Mesenchymal stem cell (in vitro differentiated cells and primary cell): Measurements from ENCODE around the gene PER2.
"Not testable (repeated sequence)": the region's sequence is repeated elsewhere in the genome, so short reads cannot be mapped to it uniquely, and the experiment has no call there.

Experiments
- DNase-seq: peaks from one replicate; pipeline ENCODE4 v3.0.0-alpha.2; 2013
- H2AFZ ChIP-seq: one replicate; pipeline ENCODE4 v1.6.1; 2013; ENCODE audit warnings: low read depth, mild to moderate bottlenecking, control low read depth, inconsistent platforms, low read length, moderate library complexity
- H2AK5ac ChIP-seq: 2 replicates; pipeline ENCODE4 v1.6.1; 2013; ENCODE audit warnings: low read length, moderate library complexity, mild to moderate bottlenecking, inconsistent platforms; ENCODE audit not compliant: severe bottlenecking
- H2BK120ac ChIP-seq: one replicate; pipeline ENCODE4 v1.6.1; 2013; ENCODE audit warnings: low read depth, mild to moderate bottlenecking, inconsistent platforms, low read length, moderate library complexity
- H2BK12ac ChIP-seq, 2 experiments: one replicate each; pipeline ENCODE4 v1.6.1; 2013; ENCODE audit warnings: inconsistent platforms in 2 of 2, low read length in 2 of 2, mild to moderate bottlenecking in 2 of 2, moderate library complexity in 2 of 2, control low read depth in 1 of 2
- H2BK15ac ChIP-seq: one replicate; pipeline ENCODE4 v1.6.1; 2013; ENCODE audit warnings: mild to moderate bottlenecking, low read depth, inconsistent platforms; ENCODE audit not compliant: poor library complexity, severe bottlenecking
- H2BK5ac ChIP-seq: 2 replicates; pipeline ENCODE4 v1.6.1; 2013; ENCODE audit warnings: low read depth, mild to moderate bottlenecking, low read length, control low read depth, inconsistent platforms; ENCODE audit not compliant: poor library complexity, severe bottlenecking
- H3K14ac ChIP-seq, 2 experiments: one replicate each; pipeline ENCODE4 v1.6.1; 2013; ENCODE audit warnings: inconsistent platforms in 2 of 2, low read length in 2 of 2, control low read depth in 1 of 2, mild to moderate bottlenecking in 1 of 2, moderate library complexity in 1 of 2
- H3K18ac ChIP-seq, 2 experiments: one replicate each; pipeline ENCODE4 v1.6.1; 2013; ENCODE audit warnings: inconsistent platforms in 2 of 2, low read length in 2 of 2, control low read depth in 1 of 2, low read depth in 1 of 2, mild to moderate bottlenecking in 1 of 2
- H3K23ac ChIP-seq, 2 experiments: one replicate each; pipeline ENCODE4 v1.6.1; 2013; ENCODE audit warnings: inconsistent platforms in 2 of 2, low read length in 2 of 2, mild to moderate bottlenecking in 2 of 2, moderate library complexity in 2 of 2, control low read depth in 1 of 2
- H3K27ac ChIP-seq: 2 replicates; pipeline ENCODE4 v1.5.1; 2013; ENCODE audit warnings: mild to moderate bottlenecking, moderate library complexity, low read length, control low read depth, inconsistent platforms; ENCODE audit not compliant: poor library complexity, severe bottlenecking
- H3K27me3 ChIP-seq, 2 experiments: 2 replicates each; pipeline versions ENCODE4 v1.6.1 to v1.7.0; 2013; ENCODE audit warnings: low read length in 2 of 2, mild to moderate bottlenecking in 2 of 2, moderate library complexity in 2 of 2, control low read depth in 1 of 2, inconsistent platforms in 1 of 2; ENCODE audit not compliant: control insufficient read depth in 1 of 2, insufficient read depth in 1 of 2
- H3K36me3 ChIP-seq, 2 experiments: 2 replicates each; pipeline versions ENCODE4 v1.6.1 to v1.7.0; 2013; ENCODE audit warnings: low read length in 2 of 2, control low read depth in 1 of 2, inconsistent platforms in 1 of 2, low read depth in 1 of 2, mild to moderate bottlenecking in 1 of 2; ENCODE audit not compliant: insufficient read depth in 2 of 2, control insufficient read depth in 1 of 2
- H3K4ac ChIP-seq, 2 experiments: one replicate each; pipeline ENCODE4 v1.6.1; 2013; ENCODE audit warnings: inconsistent platforms in 2 of 2, low read length in 2 of 2, mild to moderate bottlenecking in 2 of 2, moderate library complexity in 2 of 2, control low read depth in 1 of 2, low read depth in 1 of 2
- H3K4me1 ChIP-seq: 2 replicates; pipeline ENCODE4 v1.6.1; 2013; ENCODE audit warnings: low read depth, low read length, control low read depth; ENCODE audit not compliant: control insufficient read depth, insufficient read depth
- H3K4me2 ChIP-seq: 2 replicates; pipeline ENCODE4 v1.6.1; 2013; ENCODE audit warnings: low read length, mild to moderate bottlenecking, inconsistent platforms; ENCODE audit not compliant: poor library complexity, severe bottlenecking
- H3K4me3 ChIP-seq, 2 experiments: 2 replicates each; pipeline versions ENCODE4 v1.5.1 to v1.7.0; 2013; ENCODE audit warnings: low read length in 2 of 2, mild to moderate bottlenecking in 2 of 2, control low read depth in 1 of 2, low read depth in 1 of 2; ENCODE audit not compliant: insufficient read depth in 1 of 2
- H3K79me1 ChIP-seq: replicated peaks from 2 replicates; pipeline ENCODE4 v1.6.1; 2013; ENCODE audit warnings: mild to moderate bottlenecking, control low read depth, low read length, inconsistent platforms; ENCODE audit not compliant: poor library complexity, severe bottlenecking
- H3K9ac ChIP-seq: 2 replicates; pipeline ENCODE4 v1.7.0; 2013; ENCODE audit warnings: mild to moderate bottlenecking, low read length, moderate library complexity
- H3K9me3 ChIP-seq: 2 replicates; pipeline ENCODE4 v1.7.0; 2013; ENCODE audit warnings: mild to moderate bottlenecking, low read length; ENCODE audit not compliant: control insufficient read depth
- H4K8ac ChIP-seq: one replicate; pipeline ENCODE4 v1.6.1; 2013; ENCODE audit warnings: inconsistent platforms, mild to moderate bottlenecking, low read length, moderate library complexity
- H4K91ac ChIP-seq: one replicate; pipeline ENCODE4 v1.6.1; 2013; ENCODE audit warnings: mild to moderate bottlenecking, low read length, inconsistent platforms
- WGBS: methylation state at CpG from one replicate; pipeline ENCODE4 v1.1.7; 2013; ENCODE audit warnings: mixed read lengths; 5-methylcytosine and 5-hydroxymethylcytosine counted together

PER2 gene

DNA sequence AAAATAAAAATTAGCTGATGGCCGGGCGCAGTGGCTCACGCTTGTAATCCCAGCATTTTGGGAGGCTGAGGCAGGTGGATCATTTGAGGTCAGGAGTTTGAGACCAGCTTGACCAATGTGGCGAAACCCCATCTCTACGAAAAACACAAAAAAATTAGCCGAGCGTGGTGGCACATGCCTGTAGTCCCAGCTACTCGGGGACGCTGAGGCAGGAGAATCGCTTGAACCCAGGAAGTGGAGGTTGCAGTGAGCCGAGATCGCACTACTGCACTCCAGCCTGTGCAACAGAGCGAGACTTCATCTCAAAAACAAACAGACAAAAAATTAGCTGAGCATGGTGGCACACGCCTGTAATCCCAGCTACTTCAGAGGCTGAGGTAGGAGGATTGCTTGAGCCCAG, 22.3 kb upstream of the PER2 start:
- H3K36me3 ChIP-seq, H4K8ac ChIP-seq, H3K14ac ChIP-seq, H2BK120ac ChIP-seq, H3K4ac ChIP-seq, H2BK15ac ChIP-seq, H3K79me1 ChIP-seq, H3K4me2 ChIP-seq, H2BK5ac ChIP-seq, DNase-seq, H2AFZ ChIP-seq, H3K9me3 ChIP-seq, H3K9ac ChIP-seq, H3K4me1 ChIP-seq, H3K18ac ChIP-seq, H2AK5ac ChIP-seq, H4K91ac ChIP-seq, H2BK12ac ChIP-seq, H3K23ac ChIP-seq, H3K27ac ChIP-seq, H3K4me3 ChIP-seq: not testable (repeated sequence)
- peaks cover 11 to 13% of the 10 kb centered on the region in 2 experiments for H3K27me3 ChIP-seq
- WGBS: 94% methylated on average over 14 of the region's 14 CpGs

DNA sequence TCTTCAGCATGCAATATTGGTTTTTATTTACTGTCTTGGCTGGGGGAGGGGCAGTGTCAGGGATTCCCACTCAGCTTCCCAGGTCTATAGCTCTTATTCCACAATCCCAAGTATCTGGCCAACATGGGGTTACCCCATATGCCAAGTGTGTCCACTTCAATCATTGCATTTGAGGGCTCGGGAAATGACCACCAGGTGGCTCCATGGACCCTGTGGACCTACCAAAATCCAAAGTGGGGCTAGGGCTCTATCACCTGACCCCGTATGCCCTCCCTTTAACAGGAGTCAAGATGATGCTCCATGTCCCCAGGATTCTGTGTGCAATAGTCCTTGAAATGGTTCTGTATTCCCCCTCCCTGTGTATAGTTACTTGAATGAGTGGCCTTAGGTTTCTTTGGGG, 19.8 kb upstream of the PER2 start:
- Histone ChIP-seq H3K27ac (no peak overlapping the region), H3K4me3 (no peak overlapping the region), H2BK5ac (no peak overlapping the region), H2BK15ac (no peak overlapping the region), H2AFZ (no peak overlapping the region), H3K23ac (no peak overlapping the region), H2BK12ac (no peak overlapping the region), H2AK5ac (no peak overlapping the region), H3K4me2 (no peak overlapping the region), H3K18ac (no peak overlapping the region), H3K14ac (no peak overlapping the region), H3K9me3 (no peaks in the 10 kb centered on the region), H3K4ac (no peak overlapping the region), H2BK120ac (no peak overlapping the region), H3K79me1 (no peaks in the 10 kb centered on the region), H3K27me3 (peaks cover 10 to 27% of the 10 kb centered on the region in 2 experiments), H3K36me3 (no peaks in the 10 kb centered on the region), H3K4me1 (no peaks in the 10 kb centered on the region), H3K9ac (no peak overlapping the region), H4K8ac (no peak overlapping the region), H4K91ac (no peak overlapping the region)
- DNase-seq: no peak
- WGBS: 63% methylated on average over 2 of the region's 2 CpGs

DNA sequence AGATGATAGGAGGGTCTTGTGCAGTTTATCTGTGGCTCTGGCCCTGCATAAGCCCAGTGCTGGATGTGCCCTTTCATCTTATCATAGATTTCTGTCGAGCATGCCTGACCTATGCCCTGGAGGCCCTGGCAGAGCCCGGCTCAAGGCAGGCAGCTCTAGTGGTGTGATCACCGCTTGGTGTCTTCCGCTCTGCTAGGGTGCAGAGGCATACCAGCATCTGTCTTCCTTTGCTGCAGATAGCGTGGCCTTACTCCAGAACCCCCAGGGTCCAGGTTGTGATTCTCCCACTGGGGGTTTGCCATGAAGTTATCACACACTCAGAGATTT, 18.2 kb upstream of the PER2 start:
- H2BK12ac ChIP-seq: no peak overlapping the region
- H3K23ac ChIP-seq: no peak overlapping the region
- no peaks in the 10 kb centered on the region for H3K4me1 ChIP-seq
- H2BK120ac ChIP-seq: no peak overlapping the region
- H2AFZ ChIP-seq: no peak overlapping the region
- no peak overlapping the region for H2AK5ac ChIP-seq
- H3K27ac ChIP-seq: no peak overlapping the region
- H3K4me2 ChIP-seq: no peak overlapping the region
- no peaks in the 10 kb centered on the region for H3K79me1 ChIP-seq
- H3K9ac ChIP-seq: no peak overlapping the region
- no peak overlapping the region for H3K4me3 ChIP-seq
- H3K9me3 ChIP-seq: no peaks in the 10 kb centered on the region
- H3K14ac ChIP-seq: no peak overlapping the region
- no peak overlapping the region for H3K18ac ChIP-seq
- no peak overlapping the region for H4K91ac ChIP-seq
- DNase-seq: no peak
- no peak overlapping the region for H4K8ac ChIP-seq
- H3K36me3 ChIP-seq: no peaks in the 10 kb centered on the region
- no peak overlapping the region for H2BK15ac ChIP-seq
- H2BK5ac ChIP-seq: no peak overlapping the region
- H3K27me3 ChIP-seq: peaks cover 10 to 31% of the 10 kb centered on the region in 2 experiments
- no peak overlapping the region for H3K4ac ChIP-seq
- WGBS: 69% methylated on average over 5 of the region's 5 CpGs

DNA sequence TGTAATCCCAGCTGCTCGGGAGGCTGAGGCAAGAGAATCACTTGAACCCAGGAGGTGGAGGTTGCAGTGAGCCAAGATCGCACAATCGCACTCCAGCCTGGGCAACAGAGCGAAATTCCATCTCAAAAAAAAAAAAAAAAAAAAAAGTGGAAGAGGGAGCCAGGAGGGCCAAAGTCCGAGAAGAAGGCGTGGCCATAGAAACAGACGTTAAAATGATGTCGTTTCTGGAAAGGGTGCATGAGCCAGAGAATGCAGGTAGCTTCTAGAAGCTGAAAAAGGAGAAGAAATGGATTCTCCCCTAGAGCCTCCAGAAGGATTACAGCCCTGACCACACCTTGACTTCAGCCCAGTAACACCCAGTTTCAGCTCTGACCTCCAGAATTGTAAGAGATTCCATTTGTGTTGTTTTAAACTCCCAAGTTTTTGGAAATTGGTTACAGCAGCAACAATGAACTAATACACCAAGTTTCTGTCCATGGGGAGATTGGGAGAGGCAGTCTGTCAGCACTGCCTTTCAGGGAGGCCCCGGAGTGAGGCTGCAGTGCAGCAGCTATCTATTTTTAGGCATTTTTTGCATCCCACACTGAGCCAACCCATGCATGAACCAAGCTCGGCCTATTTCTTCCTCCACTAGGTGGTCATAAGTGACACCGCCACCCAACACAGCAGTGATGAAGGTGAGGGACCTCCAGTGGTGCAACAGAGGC, 17.7 kb upstream of the PER2 start:
- no peak overlapping the region for H3K23ac ChIP-seq
- H4K8ac ChIP-seq: no peak overlapping the region
- no peaks in the 10 kb centered on the region for H3K9me3 ChIP-seq
- no peak overlapping the region for H3K4me2 ChIP-seq
- H2BK5ac ChIP-seq: no peak overlapping the region
- no peak overlapping the region for H2BK120ac ChIP-seq
- no peak overlapping the region for H3K4me3 ChIP-seq
- H3K4ac ChIP-seq: no peak overlapping the region
- no peak overlapping the region for H2BK15ac ChIP-seq
- H2AK5ac ChIP-seq: no peak overlapping the region
- no peak for DNase-seq
- no peaks in the 10 kb centered on the region for H3K36me3 ChIP-seq
- H3K27me3 ChIP-seq: peaks cover 10 to 31% of the 10 kb centered on the region in 2 experiments
- no peak overlapping the region for H4K91ac ChIP-seq
- no peak overlapping the region for H2BK12ac ChIP-seq
- no peaks in the 10 kb centered on the region for H3K79me1 ChIP-seq
- H3K14ac ChIP-seq: no peak overlapping the region
- WGBS: 96% methylated on average over 7 of the region's 11 CpGs
- no peak overlapping the region for H2AFZ ChIP-seq
- H3K4me1 ChIP-seq: no peaks in the 10 kb centered on the region
- no peak overlapping the region for H3K9ac ChIP-seq
- no peak overlapping the region for H3K18ac ChIP-seq
- H3K27ac ChIP-seq: no peak overlapping the region
